ENCODE measurements around the gene MAMDC2. TPM values are rescaled to one million over a fixed set of nuclear protein-coding genes. Genes with fewer than 3 reads are reported as not detected.

Gene MAMDC2
- total RNA-seq, 1 experiment from 2014 or later: 0.26 TPM

GRCh38 chr9:70043285-70043684, 363 bp upstream of the MAMDC2 start:
- Mint-ChIP-seq H3K9me3 (ENCODE audit: low read depth, unreplicated experiment) (no peaks in the 10 kb centered on the region), H3K36me3 (ENCODE audit: insufficient read depth, unreplicated experiment) (peaks cover 7% of the 10 kb centered on the region), H3K4me3 (ENCODE audit: low read depth, unreplicated experiment) (peak overlapping the region; percentile 72), H3K27me3 (ENCODE audit: unreplicated experiment) (peaks cover 28% of the 10 kb centered on the region), H3K4me1 (ENCODE audit: low read depth, unreplicated experiment) (peaks cover 11% of the 10 kb centered on the region), H3K27ac (ENCODE audit: unreplicated experiment) (no peak overlapping the region)
- TF ChIP-seq CTCF (IDR thresholded peaks at IDR 0.05; ENCODE audit: unreplicated experiment): no peak
- BruUV-seq (replicated peaks): no TSS peak
- CTCF ChIA-PET: no interaction called here
- no peak for DNase-seq
- intact Hi-C loops (cut with micrococcal nuclease; ENCODE audit: unreplicated experiment): loop anchor here (10.0 kb wide), 1 partner anchor 58 kb away; no protein-coding TSS in a partner anchor

GRCh38 chr9:70044490-70045307, 1.1 kb downstream of the MAMDC2 start:
- no peak overlapping the region for H3K27ac Mint-ChIP-seq (ENCODE audit: unreplicated experiment)
- peaks cover 19% of the 10 kb centered on the region for H3K4me1 Mint-ChIP-seq (ENCODE audit: low read depth, unreplicated experiment)
- DNase-seq: peak; percentile 21
- H3K4me3 Mint-ChIP-seq (ENCODE audit: low read depth, unreplicated experiment): peak overlapping the region; percentile 72
- CTCF ChIA-PET: interaction anchor here (1.5 kb wide), 1 partner anchor 9 kb away, joined by 4 read pairs; no protein-coding TSS in a partner anchor
- no peaks in the 10 kb centered on the region for H3K9me3 Mint-ChIP-seq (ENCODE audit: low read depth, unreplicated experiment)
- H3K36me3 Mint-ChIP-seq (ENCODE audit: insufficient read depth, unreplicated experiment): peaks cover 7% of the 10 kb centered on the region
- no peak for TF ChIP-seq CTCF (IDR thresholded peaks at IDR 0.05; ENCODE audit: unreplicated experiment)
- H3K27me3 Mint-ChIP-seq (ENCODE audit: unreplicated experiment): peaks cover 16% of the 10 kb centered on the region
- intact Hi-C loops (cut with micrococcal nuclease; ENCODE audit: unreplicated experiment): loop anchor here (10.0 kb wide), 1 partner anchor 60 kb away; no protein-coding TSS in a partner anchor
- BruUV-seq (replicated peaks): no TSS peak

GRCh38 chr9:70045452-70045851, 1.8 kb downstream of the MAMDC2 start:
- H3K27me3 Mint-ChIP-seq (ENCODE audit: unreplicated experiment): peaks cover 16% of the 10 kb centered on the region
- no TSS peak for BruUV-seq (replicated peaks)
- peaks cover 7% of the 10 kb centered on the region for H3K36me3 Mint-ChIP-seq (ENCODE audit: insufficient read depth, unreplicated experiment)
- no peak overlapping the region for H3K27ac Mint-ChIP-seq (ENCODE audit: unreplicated experiment)
- CTCF ChIA-PET: interaction anchor here (1.5 kb wide), 1 partner anchor 9 kb away, joined by 4 read pairs; no protein-coding TSS in a partner anchor
- no peak for DNase-seq
- H3K4me1 Mint-ChIP-seq (ENCODE audit: low read depth, unreplicated experiment): peaks cover 19% of the 10 kb centered on the region
- intact Hi-C loops (cut with micrococcal nuclease; ENCODE audit: unreplicated experiment): loop anchor here (10.0 kb wide), 1 partner anchor 61 kb away; no protein-coding TSS in a partner anchor
- no peaks in the 10 kb centered on the region for H3K9me3 Mint-ChIP-seq (ENCODE audit: low read depth, unreplicated experiment)
- no peak for TF ChIP-seq CTCF (IDR thresholded peaks at IDR 0.05; ENCODE audit: unreplicated experiment)
- H3K4me3 Mint-ChIP-seq (ENCODE audit: low read depth, unreplicated experiment): no peak overlapping the region

- no peak overlapping the region for H3K27ac Mint-ChIP-seq (ENCODE audit: unreplicated experiment)
Measured at GRCh38 chr9:70046274-70047070, 2.8 kb downstream of the MAMDC2 start.

More at GRCh38 chr9:70046274-70047070, 2.8 kb downstream of the MAMDC2 start:
- TF ChIP-seq CTCF (IDR thresholded peaks at IDR 0.05; ENCODE audit: unreplicated experiment): no peak
- CTCF ChIA-PET: no interaction called here
- peaks cover 7% of the 10 kb centered on the region for H3K36me3 Mint-ChIP-seq (ENCODE audit: insufficient read depth, unreplicated experiment)
- no peaks in the 10 kb centered on the region for H3K9me3 Mint-ChIP-seq (ENCODE audit: low read depth, unreplicated experiment)
- H3K4me3 Mint-ChIP-seq (ENCODE audit: low read depth, unreplicated experiment): no peak overlapping the region
- DNase-seq: no peak
- no TSS peak for BruUV-seq (replicated peaks)
- H3K27me3 Mint-ChIP-seq (ENCODE audit: unreplicated experiment): peaks cover 16% of the 10 kb centered on the region
- H3K4me1 Mint-ChIP-seq (ENCODE audit: low read depth, unreplicated experiment): peaks cover 19% of the 10 kb centered on the region
- intact Hi-C loops (cut with micrococcal nuclease; ENCODE audit: unreplicated experiment): loop anchor here (10.0 kb wide), 1 partner anchor 62 kb away; no protein-coding TSS in a partner anchor

Measured in Calu3 (cell line).